ENCODE results near the gene RHBDL1. TPM values are rescaled to one million over a fixed set of nuclear protein-coding genes. Genes with fewer than 3 reads are reported as not detected.

RHBDL1 gene
- total and polyA plus RNA-seq, 9 of the 15 experiments (the other 6 are each of a cell fraction or from before 2014, with no cell fraction given): 0.03 to 5.6 (median 1.3) TPM; not detected in 1

DNA sequence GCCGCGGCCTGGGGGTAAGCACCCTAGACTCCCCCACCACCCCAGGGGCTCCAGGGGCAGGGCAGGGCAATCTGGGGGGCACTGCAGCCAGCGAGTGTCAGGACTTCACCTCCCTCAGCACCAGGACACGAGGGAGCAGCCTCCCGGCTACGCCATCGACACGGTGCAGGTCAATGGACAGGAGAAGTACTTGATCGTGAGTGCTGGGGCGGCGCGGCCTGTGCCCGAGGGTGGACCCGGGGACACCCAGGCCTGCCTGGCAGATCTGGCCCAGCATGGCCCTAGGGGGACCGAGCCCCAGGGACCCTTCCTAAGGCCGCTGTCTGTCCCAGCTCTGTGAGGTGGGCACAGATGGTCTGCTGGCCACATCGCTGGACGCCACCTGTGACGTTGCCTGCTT is 3.1 kb upstream of the RHBDL1 start (continued):
- TF ChIP-seq PCBP1 (IDR thresholded peaks at IDR 0.05; ENCODE audit: low read depth, low read length, poor library complexity, severe bottlenecking) (no peak), THRAP3 (IDR thresholded peaks at IDR 0.05; ENCODE audit: borderline replicate concordance) (no peak), SMARCA5 (IDR thresholded peaks at IDR 0.05) (no peak)

DNA sequence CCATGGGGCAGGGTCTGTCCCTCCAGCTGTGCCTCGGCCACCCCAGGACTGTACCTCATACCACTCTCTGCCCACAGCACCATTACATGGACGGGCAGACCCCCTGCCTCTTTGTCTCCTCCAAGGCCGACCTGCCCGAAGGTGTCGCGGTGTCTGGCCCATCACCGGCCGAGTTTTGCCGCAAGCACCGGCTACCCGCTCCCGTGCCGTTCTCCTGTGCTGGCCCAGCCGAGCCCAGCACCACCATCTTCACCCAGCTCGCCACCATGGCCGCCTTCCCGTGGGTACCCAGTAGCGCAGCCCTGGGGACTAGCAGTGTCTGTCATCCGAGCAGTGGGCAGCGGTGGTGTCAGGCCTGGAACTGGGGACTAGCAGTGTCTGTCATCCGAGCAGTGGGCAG is 2.6 kb upstream of the RHBDL1 start:
- no peak overlapping the region for H3K27ac ChIP-seq (ENCODE audit: extremely low read depth, low read depth, low read length)
- over 99% methylated on average over 19 of the region's 21 CpGs for WGBS (ENCODE audit: insufficient coverage, low coverage, missing lambda C conversion rate)
- FAIRE-seq (no peak), ATAC-seq (no peak), DNase-seq (ENCODE audit: extremely low read depth in 1 of 4, low spot score in 3 of 4) (no peak)
- H3K4me1 ChIP-seq (replicated peaks in 1 of 2; ENCODE audit: control insufficient read depth in 2 of 2, insufficient read depth in 2 of 2, low read length in 2 of 2): peaks cover 19 to 98% of the 10 kb centered on the region in 2 experiments
- H3K4me2 ChIP-seq (ENCODE audit: insufficient read depth, low read length): no peak overlapping the region
- BruUV-seq (replicated peaks): no TSS peak
- in situ Hi-C loops (cut with MboI) (loop anchor here (10.0 kb wide), 1 partner anchor 278 kb away; the partner anchor contains the start of gene NME4), intact Hi-C loops (cut with micrococcal nuclease) (no loop called here)
- no peak overlapping the region for H2AFZ ChIP-seq (ENCODE audit: low read depth, low read length)
- H3K9me1 ChIP-seq (ENCODE audit: control insufficient read depth, insufficient read depth, low read length): no peaks in the 10 kb centered on the region
- H3K4me3 ChIP-seq: no peak overlapping the region
- H3K27me3 ChIP-seq (ENCODE audit: control insufficient read depth in 2 of 2, insufficient read depth in 2 of 2, low read length in 2 of 2): no peaks in the 10 kb centered on the region
- TF ChIP-seq, protein P1, sequence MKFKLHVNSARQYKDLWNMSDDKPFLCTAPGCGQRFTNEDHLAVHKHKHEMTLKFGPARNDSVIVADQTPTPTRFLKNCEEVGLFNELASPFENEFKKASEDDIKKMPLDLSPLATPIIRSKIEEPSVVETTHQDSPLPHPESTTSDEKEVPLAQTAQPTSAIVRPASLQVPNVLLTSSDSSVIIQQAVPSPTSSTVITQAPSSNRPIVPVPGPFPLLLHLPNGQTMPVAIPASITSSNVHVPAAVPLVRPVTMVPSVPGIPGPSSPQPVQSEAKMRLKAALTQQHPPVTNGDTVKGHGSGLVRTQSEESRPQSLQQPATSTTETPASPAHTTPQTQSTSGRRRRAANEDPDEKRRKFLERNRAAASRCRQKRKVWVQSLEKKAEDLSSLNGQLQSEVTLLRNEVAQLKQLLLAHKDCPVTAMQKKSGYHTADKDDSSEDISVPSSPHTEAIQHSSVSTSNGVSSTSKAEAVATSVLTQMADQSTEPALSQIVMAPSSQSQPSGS (CRISPR knock-in tag; IDR thresholded peaks at IDR 0.05): no peak
- TF ChIP-seq EGR1 (conservative IDR thresholded peaks at IDR 0.05) (no peak), IRF2 (CRISPR knock-in tag; IDR thresholded peaks at IDR 0.05) (no peak), BMI1 (IDR thresholded peaks at IDR 0.05; ENCODE audit: low read length) (no peak), L3MBTL2 (IDR thresholded peaks at IDR 0.05) (no peak), POLR2G (IDR thresholded peaks at IDR 0.05; ENCODE audit: low read depth, low read length) (0 out of 2 replicates have a peak, but pooled peaks have one; percentile 30)
- TF ChIP-seq, protein P2, sequence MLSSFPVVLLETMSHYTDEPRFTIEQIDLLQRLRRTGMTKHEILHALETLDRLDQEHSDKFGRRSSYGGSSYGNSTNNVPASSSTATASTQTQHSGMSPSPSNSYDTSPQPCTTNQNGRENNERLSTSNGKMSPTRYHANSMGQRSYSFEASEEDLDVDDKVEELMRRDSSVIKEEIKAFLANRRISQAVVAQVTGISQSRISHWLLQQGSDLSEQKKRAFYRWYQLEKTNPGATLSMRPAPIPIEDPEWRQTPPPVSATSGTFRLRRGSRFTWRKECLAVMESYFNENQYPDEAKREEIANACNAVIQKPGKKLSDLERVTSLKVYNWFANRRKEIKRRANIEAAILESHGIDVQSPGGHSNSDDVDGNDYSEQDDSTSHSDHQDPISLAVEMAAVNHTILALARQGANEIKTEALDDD (IDR thresholded peaks at IDR 0.05): no peak
- no peaks in the 10 kb centered on the region for H3K9me3 ChIP-seq (replicated peaks; ENCODE audit: control insufficient read depth, insufficient read depth, low read depth, low read length)
- H3K9ac ChIP-seq (ENCODE audit: insufficient read depth in 1 of 2, low read depth in 2 of 2, low read length in 2 of 2): peak overlapping the region in 1 of 2 experiments; percentile 61; a peak in 1 of 4 replicates
- CTCF ChIA-PET (ENCODE audit: low intra/inter-chr PET ratio): interaction anchor here (0.6 kb wide), 1 partner anchor 94 kb away, joined by 3 read pairs; no protein-coding TSS in a partner anchor
- H3K36me3 ChIP-seq (ENCODE audit: control insufficient read depth, insufficient read depth, low read length): peaks cover 63% of the 10 kb centered on the region
- POLR2A ChIA-PET: interaction anchor here (0.7 to 1.6 kb wide), 5 partner anchors 10 to 106 kb away, joined by 3 to 5 read pairs (median 3); partner anchors contain the start of gene NHLRC4
- H3K79me2 ChIP-seq (ENCODE audit: control insufficient read depth, insufficient read depth, low read length): peaks cover 28% of the 10 kb centered on the region
- 0 out of 2 replicates have a peak, but pooled peaks cover 4% of the 10 kb centered on the region for H4K20me1 ChIP-seq (replicated peaks; ENCODE audit: control insufficient read depth, insufficient read depth, low read length)

All from K562 (cell line).